DND-41 (cell line): ENCODE results near the gene SUDS3.

Source experiments
- ATAC-seq: fragments of 200-7000 bp; cut with Tn5 transposase; 3 replicates; pipeline ENCODE4 v1.9.1; 2021; ENCODE audit warnings: low read depth; ENCODE audit not compliant: insufficient read depth
- DNase-seq: peaks from one replicate; pipeline ENCODE4 v3.0.0-alpha.2; 2020
- H2AFZ ChIP-seq: 2 replicates; pipeline ENCODE4 v1.6.0; 2012; ENCODE audit warnings: low read depth, low read length
- H3K27ac ChIP-seq: 2 replicates; pipeline ENCODE4 v1.5.1; 2012; ENCODE audit warnings: low read length, inconsistent platforms
- H3K27me3 ChIP-seq: fragments of 200-600 bp; sonication (generic); 2 replicates; pipeline ENCODE4 v1.6.0; 2012; ENCODE audit warnings: low read length, mild to moderate bottlenecking, inconsistent platforms; ENCODE audit not compliant: insufficient read depth, poor library complexity
- H3K36me3 ChIP-seq: 2 replicates; pipeline ENCODE4 v1.5.1; 2012; ENCODE audit warnings: low read length, inconsistent platforms; ENCODE audit not compliant: insufficient read depth
- H3K4me1 ChIP-seq: 2 replicates; pipeline ENCODE4 v1.5.1; 2012; ENCODE audit warnings: mild to moderate bottlenecking, low read length; ENCODE audit not compliant: insufficient read depth
- H3K4me2 ChIP-seq: 2 replicates; pipeline ENCODE4 v1.6.0; 2012; ENCODE audit warnings: mild to moderate bottlenecking, moderate library complexity, low read length, inconsistent platforms; ENCODE audit not compliant: insufficient read depth
- H3K4me3 ChIP-seq, 2 experiments: fragments of 200-600 bp in 1 of 2; shearing (Covaris generic) in 1 of 2; 2 replicates each; pipeline ENCODE4 v1.5.1; 2012 to 2016; ENCODE audit warnings: inconsistent platforms in 2 of 2, low read length in 2 of 2, mild to moderate bottlenecking in 2 of 2, low read depth in 1 of 2, moderate library complexity in 1 of 2
- H3K79me2 ChIP-seq: 2 replicates; pipeline ENCODE4 v1.6.0; 2012; ENCODE audit warnings: low read length, inconsistent platforms; ENCODE audit not compliant: insufficient read depth
- H3K9ac ChIP-seq: 2 replicates; pipeline ENCODE4 v1.6.0; 2012; ENCODE audit warnings: low read depth, mild to moderate bottlenecking, inconsistent platforms, low read length, moderate library complexity
- H3K9me3 ChIP-seq: 2 replicates; pipeline ENCODE4 v1.5.1; 2012; ENCODE audit warnings: low read length, moderate library complexity, mild to moderate bottlenecking, inconsistent platforms; ENCODE audit not compliant: insufficient read depth, severe bottlenecking
- H4K20me1 ChIP-seq: 2 replicates; pipeline ENCODE4 v1.6.0; 2012; ENCODE audit warnings: low read length; ENCODE audit not compliant: insufficient read depth
- EZH2 ChIP-seq: IDR thresholded peaks from 3 replicates; pipeline ENCODE4 v1.6.1; 2012; ENCODE audit warnings: borderline replicate concordance, low read depth, mild to moderate bottlenecking, moderate library complexity, low read length, inconsistent platforms; ENCODE audit not compliant: severe bottlenecking
- TF ChIP-seq, protein P1 (sequence below): IDR thresholded peaks from 2 replicates; pipeline ENCODE4 v1.5.1; 2012; ENCODE audit warnings: borderline replicate concordance, low read length, moderate library complexity, mild to moderate bottlenecking; ENCODE audit not compliant: poor library complexity, severe bottlenecking; ENCODE audit errors: extremely low read depth

Gene SUDS3

DNA sequence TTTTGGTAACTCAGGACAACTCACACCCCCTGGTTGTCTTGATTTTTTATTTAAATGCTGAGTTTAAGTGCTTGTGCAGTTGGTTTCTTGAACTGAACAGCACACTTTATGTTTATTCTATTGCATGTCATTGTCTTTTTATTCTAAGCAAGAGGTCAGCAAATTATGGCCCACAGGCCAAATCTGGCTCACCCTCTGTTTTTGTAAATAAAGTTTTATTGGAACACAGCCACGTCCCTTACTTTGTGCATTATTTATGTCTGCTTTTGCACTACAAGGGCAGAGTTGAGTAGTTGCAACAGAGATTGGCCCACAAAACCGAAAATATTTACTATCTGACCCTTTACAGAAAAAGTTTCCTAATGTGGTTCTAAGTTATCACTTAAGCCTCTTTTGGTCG lies 52.3 kb downstream of the SUDS3 start:
- no peak overlapping the region for H3K9ac ChIP-seq
- H3K27ac ChIP-seq, result no peak overlapping the region
- no peaks in the 10 kb centered on the region for H3K4me1 ChIP-seq
- H3K9me3 ChIP-seq, result no peaks in the 10 kb centered on the region
- ATAC-seq (no peak), DNase-seq (no peak)
- no peaks in the 10 kb centered on the region for H3K36me3 ChIP-seq
- H3K4me2 ChIP-seq, result no peak overlapping the region
- H3K27me3 ChIP-seq, result no peaks in the 10 kb centered on the region
- no peak overlapping the region for H2AFZ ChIP-seq
- TF ChIP-seq EZH2, result no peak
- TF ChIP-seq, protein P1, sequence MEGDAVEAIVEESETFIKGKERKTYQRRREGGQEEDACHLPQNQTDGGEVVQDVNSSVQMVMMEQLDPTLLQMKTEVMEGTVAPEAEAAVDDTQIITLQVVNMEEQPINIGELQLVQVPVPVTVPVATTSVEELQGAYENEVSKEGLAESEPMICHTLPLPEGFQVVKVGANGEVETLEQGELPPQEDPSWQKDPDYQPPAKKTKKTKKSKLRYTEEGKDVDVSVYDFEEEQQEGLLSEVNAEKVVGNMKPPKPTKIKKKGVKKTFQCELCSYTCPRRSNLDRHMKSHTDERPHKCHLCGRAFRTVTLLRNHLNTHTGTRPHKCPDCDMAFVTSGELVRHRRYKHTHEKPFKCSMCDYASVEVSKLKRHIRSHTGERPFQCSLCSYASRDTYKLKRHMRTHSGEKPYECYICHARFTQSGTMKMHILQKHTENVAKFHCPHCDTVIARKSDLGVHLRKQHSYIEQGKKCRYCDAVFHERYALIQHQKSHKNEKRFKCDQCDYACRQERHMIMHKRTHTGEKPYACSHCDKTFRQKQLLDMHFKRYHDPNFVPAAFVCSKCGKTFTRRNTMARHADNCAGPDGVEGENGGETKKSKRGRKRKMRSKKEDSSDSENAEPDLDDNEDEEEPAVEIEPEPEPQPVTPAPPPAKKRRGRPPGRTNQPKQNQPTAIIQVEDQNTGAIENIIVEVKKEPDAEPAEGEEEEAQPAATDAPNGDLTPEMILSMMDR, result no peak
- no peak overlapping the region for H3K4me3 ChIP-seq
- H4K20me1 ChIP-seq, result no peaks in the 10 kb centered on the region
- no peaks in the 10 kb centered on the region for H3K79me2 ChIP-seq

DNA sequence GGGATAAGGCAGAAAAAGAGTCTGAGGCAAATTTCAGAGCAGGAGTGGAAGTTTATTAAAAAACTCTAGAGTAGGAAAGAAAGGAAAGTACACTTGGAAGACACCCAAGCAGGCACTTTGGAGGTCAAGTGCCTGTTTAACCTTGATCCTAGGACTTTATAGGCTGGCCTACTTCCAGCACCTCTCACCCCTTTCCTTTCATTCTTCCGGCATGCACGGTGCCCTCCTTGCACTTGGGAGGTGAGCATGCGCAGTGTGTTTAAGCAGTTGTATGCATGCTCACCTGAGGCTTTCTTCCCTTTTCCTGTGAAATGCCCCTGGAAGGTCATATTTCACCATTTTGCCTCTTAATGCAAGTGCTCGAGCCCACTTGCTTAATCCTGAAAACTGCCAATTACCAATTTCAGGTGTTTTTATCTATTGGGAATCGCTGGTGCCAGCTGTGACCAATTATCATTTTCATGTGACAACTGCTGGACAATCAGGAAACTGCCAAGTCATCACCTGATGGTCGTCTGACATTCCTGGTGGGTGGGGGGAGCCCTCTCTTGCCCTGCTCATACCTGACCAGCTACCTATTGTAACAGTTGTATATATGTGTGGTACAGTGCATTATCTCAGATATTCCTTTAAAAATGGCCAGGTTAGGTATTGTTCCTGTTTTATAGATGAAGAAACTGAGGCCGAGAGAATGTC lies 53.5 kb downstream of the SUDS3 start:
- ATAC-seq, result no peak
- no peak overlapping the region for H2AFZ ChIP-seq
- no peaks in the 10 kb centered on the region for H3K79me2 ChIP-seq

DNA sequence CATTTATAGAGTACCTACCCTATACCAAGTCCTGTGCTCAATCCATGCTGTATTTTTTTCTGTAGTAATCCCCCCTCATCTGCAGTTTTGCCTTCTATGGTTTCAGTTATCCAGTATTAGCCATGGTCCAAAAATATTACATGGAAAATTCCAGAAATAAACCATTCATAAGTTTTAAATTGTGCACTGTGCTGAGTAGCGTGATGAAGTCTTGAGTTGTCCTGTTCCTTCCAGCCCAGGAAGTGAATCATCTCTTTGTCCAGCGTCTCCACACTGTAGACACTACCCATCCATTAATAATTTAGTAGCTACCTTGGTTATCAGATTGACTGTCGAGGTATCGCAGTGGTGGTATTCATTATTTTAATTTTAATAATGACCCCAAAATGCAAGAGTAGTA lies 54.2 kb downstream of the SUDS3 start:
- no peak overlapping the region for H3K4me3 ChIP-seq
- no peak for ATAC-seq
- H3K4me2 ChIP-seq, result no peak overlapping the region
- H3K27ac ChIP-seq, result no peak overlapping the region
- H2AFZ ChIP-seq, result no peak overlapping the region
- H3K9ac ChIP-seq, result no peak overlapping the region
- no peaks in the 10 kb centered on the region for H4K20me1 ChIP-seq
- H3K4me1 ChIP-seq, result no peaks in the 10 kb centered on the region
- no peaks in the 10 kb centered on the region for H3K9me3 ChIP-seq
- H3K36me3 ChIP-seq, result no peaks in the 10 kb centered on the region
- DNase-seq, result no peak
- H3K27me3 ChIP-seq, result no peaks in the 10 kb centered on the region
- H3K79me2 ChIP-seq, result no peaks in the 10 kb centered on the region
- TF ChIP-seq EZH2, result no peak
- TF ChIP-seq, protein P1, result no peak

More for the DNA sequence above, 53.5 kb downstream of the SUDS3 start:
- no peaks in the 10 kb centered on the region for H4K20me1 ChIP-seq
- DNase-seq, result no peak
- no peak overlapping the region for H3K9ac ChIP-seq
- no peak overlapping the region for H3K4me3 ChIP-seq
- no peak for TF ChIP-seq EZH2
- TF ChIP-seq, protein P1, result no peak
- H3K4me2 ChIP-seq, result no peak overlapping the region
- no peaks in the 10 kb centered on the region for H3K27me3 ChIP-seq
- H3K4me1 ChIP-seq, result no peaks in the 10 kb centered on the region
- H3K9me3 ChIP-seq, result no peaks in the 10 kb centered on the region
- no peaks in the 10 kb centered on the region for H3K36me3 ChIP-seq
- no peak overlapping the region for H3K27ac ChIP-seq
